GM13977 (cell line): ENCODE results near the gene SMARCA2.

Experiments
- DNase-seq: peaks from one replicate; pipeline ENCODE4 v3.0.0; 2012; ENCODE audit warnings: low spot score
- in situ Hi-C: fragments of 300-500 bp; cut with MboI; formaldehyde crosslinking; loops from one replicate; pipeline ENCODE4 v1.12.0; 2022; ENCODE audit warnings: low sequenced_read_pairs, low pct_unique_long_range_greater_than_20kb, mixed read lengths, inconsistent platforms; ENCODE audit not compliant: unreplicated experiment
- TF ChIP-seq, protein P1 (sequence below): IDR thresholded peaks from 2 replicates; pipeline ENCODE4 v1.5.1; 2012; ENCODE audit warnings: mild to moderate bottlenecking, control low read depth; ENCODE audit not compliant: insufficient read depth; ENCODE audit errors: extremely low read depth, missing control alignments

SMARCA2 gene

GRCh38 chr9:1978941-1979340, 36.2 kb upstream of the SMARCA2 start:
- no peak for DNase-seq
- in situ Hi-C loops: no loop called here
- TF ChIP-seq, protein P1, sequence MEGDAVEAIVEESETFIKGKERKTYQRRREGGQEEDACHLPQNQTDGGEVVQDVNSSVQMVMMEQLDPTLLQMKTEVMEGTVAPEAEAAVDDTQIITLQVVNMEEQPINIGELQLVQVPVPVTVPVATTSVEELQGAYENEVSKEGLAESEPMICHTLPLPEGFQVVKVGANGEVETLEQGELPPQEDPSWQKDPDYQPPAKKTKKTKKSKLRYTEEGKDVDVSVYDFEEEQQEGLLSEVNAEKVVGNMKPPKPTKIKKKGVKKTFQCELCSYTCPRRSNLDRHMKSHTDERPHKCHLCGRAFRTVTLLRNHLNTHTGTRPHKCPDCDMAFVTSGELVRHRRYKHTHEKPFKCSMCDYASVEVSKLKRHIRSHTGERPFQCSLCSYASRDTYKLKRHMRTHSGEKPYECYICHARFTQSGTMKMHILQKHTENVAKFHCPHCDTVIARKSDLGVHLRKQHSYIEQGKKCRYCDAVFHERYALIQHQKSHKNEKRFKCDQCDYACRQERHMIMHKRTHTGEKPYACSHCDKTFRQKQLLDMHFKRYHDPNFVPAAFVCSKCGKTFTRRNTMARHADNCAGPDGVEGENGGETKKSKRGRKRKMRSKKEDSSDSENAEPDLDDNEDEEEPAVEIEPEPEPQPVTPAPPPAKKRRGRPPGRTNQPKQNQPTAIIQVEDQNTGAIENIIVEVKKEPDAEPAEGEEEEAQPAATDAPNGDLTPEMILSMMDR: no peak

- no peak for DNase-seq
- in situ Hi-C loops: no loop called here
- TF ChIP-seq, protein P1: no peak
These were observed 35.3 kb upstream of the SMARCA2 start for GRCh38 chr9:1979741-1980367.

DNA sequence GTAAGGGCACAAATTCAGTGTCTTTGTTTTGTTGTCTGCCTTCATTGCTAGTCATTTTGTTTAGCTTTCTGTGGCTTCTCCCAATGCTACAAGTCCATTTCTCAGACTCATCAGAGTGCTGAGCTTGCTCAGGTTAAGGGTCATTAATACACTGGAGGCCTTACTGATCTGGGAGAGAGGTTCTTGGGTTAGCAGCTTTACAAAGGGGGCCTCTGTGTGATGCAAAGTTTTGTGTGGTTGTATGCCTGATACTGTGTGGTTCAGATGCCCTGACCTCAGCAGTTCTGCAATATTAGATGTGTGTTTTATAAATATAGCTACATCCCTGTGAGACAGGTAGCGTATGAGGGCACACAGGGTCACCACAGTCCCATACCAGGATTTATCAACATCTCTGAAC, 34.8 kb upstream of the SMARCA2 start:
- TF ChIP-seq, protein P1: no peak
- DNase-seq: no peak
- in situ Hi-C loops: no loop called here

GRCh38 chr9:1982074-1982473, 33.1 kb upstream of the SMARCA2 start:
- in situ Hi-C loops: no loop called here
- TF ChIP-seq, protein P1: no peak
- DNase-seq: no peak

GRCh38 chr9:1986341-1986740, 28.8 kb upstream of the SMARCA2 start:
- in situ Hi-C loops: no loop called here
- no peak for DNase-seq
- TF ChIP-seq, protein P1: no peak

DNA sequence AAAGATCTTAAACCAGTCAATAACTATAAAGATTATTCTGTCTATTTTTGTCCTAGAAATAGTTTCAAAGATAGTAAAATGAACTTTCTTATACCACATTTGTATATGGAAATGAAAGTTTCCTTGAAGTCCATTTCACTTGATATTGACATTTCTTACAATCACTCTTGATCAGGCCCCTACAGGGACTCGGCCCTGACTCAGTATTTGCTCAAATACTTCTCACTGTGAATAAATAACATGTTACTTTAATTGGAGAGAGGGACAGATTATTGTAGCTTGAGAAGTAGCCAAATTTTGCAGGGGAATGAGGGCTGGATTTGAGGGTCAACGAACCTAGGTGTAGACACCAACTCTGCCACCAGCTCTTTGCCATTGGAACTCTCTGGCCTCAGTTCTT, 25.6 kb upstream of the SMARCA2 start:
- in situ Hi-C loops: no loop called here
- DNase-seq: no peak
- TF ChIP-seq, protein P1: no peak
